Activated effector memory CD4-positive, alpha-beta T cell treated with Interleukin-2 at 50 U/mL for 16 hours (primary cell): ENCODE measurements around the gene TMEM250.
"Not testable (repeated sequence)": the region's sequence is repeated elsewhere in the genome, so short reads cannot be mapped to it uniquely, and the experiment has no call there.

Experiments used
- DNase-seq: peaks from one replicate; pipeline ENCODE4 v3.0.0-alpha.2; 2020

The TMEM250 gene

GRCh38 chr9:136118320-136119060, at the start of gene TMEM250:
TMEM250 (minus strand) TSS chr9:136118875; CDS start chr9:136116900, 1,975 bp downstream.
- peak; percentile 94 for DNase-seq

GRCh38 chr9:136163248-136163850, 44.7 kb upstream of the TMEM250 start:
- DNase-seq = no peak

DNA sequence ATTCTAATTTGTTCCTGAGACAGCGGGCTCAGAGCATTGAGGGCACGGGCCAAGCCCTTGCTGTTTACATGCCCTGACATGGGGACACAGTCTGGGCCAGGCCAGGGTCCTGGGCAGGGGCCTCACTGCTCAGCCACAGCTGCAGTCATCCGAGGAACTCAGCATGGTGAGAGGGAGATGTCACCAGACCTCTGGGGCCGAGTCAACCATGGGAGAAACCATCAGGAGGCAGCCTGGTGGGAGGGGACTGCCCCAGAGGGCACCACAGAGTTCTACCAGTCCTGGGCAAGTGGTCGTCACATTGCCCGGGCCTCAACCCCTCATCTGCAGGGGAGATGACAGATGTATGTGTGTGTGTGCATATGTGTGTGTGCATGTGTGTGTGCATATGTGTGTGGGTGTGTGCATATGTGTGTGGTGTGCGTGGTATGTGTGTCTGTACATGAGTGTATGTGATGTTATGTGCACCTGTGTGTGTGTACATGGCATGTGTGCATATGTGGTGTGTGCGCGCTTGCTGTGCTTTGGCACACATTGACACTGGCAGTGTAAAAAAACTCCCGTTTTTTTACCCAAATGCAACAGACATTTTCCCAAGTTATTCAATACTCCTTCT, 42.4 kb upstream of the TMEM250 start:
- DNase-seq = no peak

DNA sequence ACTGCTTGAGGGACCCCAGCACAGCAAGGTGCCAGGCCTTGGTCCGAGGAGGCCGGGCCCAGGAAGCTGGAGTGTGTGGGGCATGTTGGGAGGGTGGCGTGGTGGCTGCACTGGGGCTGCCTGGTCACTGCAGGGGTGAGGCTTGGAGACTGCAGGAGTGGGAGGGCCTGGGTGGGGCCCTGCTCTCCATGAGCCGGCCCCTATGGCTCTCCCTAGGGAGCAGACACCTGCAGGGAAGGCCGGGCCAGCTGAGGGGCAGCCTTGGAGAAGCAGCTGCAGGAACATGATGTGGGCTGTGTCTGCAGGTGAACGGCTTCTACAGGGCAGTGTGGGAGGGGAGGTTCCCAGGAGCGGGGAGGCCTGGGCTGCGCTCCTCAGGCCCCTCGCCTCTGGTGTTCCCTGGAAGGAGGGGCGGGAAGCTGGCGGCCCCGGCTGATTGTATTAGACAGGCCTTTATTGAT, 41.7 kb upstream of the TMEM250 start:
- no peak for DNase-seq

DNA sequence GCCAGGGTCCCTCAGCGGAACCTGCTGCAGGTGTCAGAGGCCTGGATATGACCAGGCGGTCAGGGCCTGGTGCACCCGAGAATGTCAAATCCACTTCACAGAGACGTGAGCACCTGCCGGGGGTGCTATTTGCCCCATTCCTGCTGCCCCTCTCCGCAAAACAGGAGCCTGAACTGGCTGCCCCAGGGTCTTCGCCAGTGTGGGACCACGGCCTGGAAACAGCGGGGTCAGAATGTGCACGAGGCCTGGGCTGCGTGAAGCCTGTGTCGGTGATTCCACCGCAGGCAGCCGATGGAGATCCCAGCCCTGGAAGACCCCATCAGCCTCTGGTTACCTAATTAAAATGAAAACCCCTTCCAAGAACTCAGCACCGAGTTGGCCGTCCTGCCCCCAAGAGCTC, 41.2 kb upstream of the TMEM250 start:
- no peak for DNase-seq

DNA sequence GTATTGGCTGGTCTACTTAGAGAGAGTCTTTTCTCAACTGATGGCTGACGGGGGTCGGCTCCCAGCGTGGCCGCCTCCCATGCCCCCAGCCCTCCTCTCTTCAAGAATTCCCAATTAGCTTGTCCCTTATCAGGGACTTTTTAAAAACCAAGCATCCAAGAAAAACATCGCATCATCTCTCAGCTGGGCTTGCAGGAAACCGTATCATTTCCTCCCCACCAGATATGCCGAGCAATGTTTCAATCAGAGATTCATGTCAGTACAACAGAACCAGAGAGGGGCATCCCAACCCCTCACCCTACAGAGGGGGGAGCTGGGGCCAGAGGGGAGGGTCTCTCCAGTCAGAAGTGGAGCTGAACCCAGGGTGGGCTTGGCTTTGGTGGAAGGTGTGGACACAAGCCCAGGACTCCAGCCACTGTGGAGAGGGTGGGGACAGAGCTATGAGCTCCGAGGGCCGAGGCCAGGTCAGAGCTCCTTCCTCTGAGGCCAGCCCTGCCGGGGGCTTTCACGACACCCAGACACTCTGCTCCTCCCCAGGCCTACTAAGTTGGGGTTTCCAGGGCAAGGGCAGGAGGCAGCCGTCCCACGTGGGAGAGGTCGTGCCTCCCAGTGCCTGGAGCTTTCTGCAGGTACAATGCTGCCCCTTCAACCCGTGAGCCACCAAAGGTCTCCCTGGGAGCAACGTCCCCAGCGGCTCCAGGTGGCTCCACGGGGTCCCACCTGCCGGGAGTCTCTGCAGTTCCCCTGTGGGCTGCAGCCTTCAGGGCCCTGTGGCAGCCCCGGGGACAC, 39.0 kb upstream of the TMEM250 start:
- no peak for DNase-seq

GRCh38 chr9:136156209-136157120, 37.8 kb upstream of the TMEM250 start:
- no peak for DNase-seq

DNA sequence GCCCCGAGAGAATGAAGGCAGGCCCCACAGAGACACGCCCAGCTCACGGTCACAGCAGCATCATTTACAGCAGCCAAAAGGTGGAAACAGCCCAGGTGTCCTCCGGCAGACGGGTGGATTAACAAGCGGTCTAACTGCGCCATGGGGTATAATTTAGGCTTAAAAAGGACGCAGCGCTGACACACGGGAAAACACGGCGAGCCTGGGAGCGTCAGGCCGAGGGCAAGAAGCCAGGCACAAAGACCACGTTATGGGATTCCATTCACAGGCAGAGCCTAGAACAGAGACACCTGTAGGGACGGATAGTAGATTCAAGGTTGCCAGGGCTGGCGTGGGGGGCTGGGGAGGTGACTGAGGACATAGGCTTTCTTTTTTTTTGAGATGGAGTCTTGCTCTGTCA, 36.9 kb upstream of the TMEM250 start:
- no peak for DNase-seq

- DNase-seq = no peak
Observed at GRCh38 chr9:136154943-136155342, 36.3 kb upstream of the TMEM250 start.

DNA sequence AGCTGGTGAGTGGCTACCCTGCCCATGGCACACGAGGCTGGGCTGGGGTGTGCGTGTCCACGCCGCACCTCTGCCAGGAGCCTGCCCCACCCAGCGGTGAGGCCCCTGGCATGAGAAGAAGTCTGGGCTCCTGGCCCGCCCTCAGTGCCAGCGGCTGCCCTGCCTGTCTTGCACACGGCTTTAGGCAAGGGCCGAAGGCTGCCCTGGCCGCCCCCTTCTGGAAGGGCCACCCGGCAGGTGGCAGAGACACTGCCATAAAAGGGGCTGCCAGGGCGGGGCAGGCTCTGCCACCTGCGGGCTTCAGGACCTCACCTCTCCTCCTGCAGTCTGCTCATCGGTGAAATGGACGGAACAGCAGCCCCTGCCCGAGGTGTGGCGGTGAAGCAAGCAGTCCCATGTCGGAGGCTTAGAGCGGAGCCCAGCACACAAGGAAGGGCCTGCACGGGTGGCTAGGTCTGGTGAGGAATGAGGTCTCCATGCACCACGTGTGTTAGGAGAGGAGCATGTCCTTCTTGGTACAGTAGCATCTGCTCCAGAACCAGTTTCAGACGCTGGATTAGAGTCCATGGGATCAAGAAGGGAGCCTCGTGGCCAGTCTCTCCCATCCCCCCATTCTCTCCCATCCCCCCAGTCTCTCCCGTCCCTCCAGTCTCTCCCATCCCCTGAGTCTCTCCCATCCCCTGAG, 34.8 kb upstream of the TMEM250 start:
- DNase-seq = no peak

DNA sequence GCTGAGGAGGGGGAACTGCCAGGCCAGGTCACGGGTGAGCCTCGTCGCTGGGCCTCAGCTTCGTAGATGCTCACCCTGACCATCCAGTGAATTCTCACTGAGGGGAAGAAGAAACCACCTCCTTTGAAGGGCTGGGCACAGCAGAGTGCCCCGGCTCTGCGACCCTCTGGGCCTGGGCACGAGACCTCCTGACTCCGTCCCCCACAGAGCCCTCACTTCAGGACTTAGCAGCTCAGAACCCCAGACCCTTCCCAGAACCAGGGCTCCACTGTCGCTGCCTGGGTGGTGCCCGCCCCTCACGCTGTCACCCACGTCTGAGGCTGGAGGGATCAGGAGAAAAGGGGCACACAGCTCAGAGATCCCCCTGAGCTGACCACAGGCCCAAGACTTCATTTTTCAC, 34.3 kb upstream of the TMEM250 start:
- no peak for DNase-seq

DNA sequence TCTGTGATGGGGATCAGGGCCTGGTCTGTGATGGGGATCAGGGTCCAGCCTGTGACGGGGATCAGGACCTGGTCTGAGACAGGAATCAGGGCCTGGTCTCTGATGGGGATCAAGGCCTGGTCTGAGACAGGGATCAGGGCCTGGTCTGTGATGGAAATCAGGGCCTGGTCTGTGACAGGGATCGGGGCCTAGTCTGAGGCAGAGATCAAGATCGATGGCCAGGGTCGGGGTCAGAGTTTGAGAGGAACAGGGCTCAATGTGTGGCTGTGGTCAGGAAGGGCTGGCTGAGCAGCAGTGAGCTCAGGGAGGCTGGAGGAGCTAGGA, 33.8 kb upstream of the TMEM250 start:
- DNase-seq = no peak

DNA sequence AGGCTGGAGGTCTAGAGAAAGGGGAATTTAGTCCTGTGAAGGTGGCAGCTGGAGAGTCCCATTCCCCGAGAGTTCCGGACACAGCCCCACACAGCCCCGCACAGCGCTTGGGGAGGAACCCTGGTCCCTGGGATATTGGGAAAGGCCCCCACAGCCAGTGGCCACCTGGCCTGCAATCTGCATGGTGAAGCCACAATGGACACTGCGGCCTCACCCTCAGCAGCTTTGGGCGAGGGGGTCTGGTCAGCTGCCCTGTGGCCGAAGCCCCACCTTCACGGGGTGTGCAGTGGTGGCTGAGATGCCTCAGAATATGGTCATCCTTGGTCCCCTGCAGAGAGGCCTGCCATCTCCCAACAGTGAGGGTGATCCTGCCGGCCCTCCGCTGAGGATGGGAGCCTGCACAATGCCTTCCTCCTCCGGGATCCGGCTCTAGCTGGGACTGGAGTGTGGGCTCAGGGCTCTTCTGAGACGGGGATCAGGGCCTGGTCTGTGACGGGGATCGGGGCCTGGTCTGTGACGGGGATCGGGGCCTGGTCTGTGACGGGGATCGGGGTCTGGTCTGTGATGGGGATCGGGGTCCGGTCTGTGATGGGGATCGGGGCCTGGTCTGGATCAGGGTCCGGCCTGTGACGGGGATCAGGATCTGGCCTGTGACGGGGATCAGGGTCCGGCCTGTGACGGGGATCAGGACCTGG, 33.3 kb upstream of the TMEM250 start:
- DNase-seq = no peak

DNA sequence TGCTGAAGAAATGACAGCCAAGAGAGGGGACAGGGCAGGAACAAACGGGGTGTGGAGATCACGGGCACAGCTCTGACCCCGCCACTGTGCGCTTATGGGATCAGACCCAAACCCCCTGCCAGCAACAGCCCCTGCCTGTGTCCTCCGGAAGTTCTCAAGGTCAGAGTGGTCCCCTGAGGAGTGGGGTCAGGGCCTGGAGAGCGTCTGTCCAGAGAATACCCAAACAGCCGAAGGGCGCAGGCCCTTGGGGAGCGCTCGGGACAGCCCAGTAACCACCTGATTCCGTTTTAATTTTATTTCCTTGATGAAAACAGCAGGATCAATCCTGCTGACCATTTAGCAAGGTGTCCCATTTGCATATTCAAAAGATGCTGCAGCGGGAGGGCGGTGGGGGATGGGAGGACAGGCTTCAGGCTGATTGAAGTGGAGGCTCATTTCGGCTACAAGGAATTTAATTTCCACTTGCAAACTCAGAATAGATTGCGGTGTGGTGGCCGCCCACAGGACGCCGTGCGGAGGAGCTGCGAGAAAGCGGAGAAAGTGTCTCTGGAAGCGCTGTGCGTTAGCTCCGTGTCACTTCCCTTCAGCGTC, 32.6 kb upstream of the TMEM250 start:
- no peak for DNase-seq

- not testable (repeated sequence) for DNase-seq
Observed at GRCh38 chr9:136150664-136151213, 32.1 kb upstream of the TMEM250 start.

DNA sequence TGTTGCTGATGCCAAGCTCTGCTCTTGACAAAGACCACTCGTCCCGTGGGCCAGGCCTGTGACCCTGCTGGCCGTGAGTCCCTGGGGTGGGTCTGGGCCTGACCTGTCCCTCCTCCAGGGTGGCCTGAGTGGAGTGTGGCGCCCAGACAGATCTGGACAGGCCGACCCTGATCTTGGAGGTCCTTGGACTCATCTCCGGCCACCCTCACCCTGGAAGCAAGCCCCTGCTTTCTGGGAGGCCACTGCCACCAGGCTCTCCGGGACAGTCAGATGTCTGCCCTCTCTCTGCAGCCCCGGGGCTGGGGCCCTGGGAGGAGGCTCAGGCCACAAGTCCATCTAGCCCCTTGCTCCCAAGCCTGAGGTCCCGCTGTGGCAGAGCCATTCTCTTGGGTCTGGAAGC, 31.2 kb upstream of the TMEM250 start:
- DNase-seq = no peak

DNA sequence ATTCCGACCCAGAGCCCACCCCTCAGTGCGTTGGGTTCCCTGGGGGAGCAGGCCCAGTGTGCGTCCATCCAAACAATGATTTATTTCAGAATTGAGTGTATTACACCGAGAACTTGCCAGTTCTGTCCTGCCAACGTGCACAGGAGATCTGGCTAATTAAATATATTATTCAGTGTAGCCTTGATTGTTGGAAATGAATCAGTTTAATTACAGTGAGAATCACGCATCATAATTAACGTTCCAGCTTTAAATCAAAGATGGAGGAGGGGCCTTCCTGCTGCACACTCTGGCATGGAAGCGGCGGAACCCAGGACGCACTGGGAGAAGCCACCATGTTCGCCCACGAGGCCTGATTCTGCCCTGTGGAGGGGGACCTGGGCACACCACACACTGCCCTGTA, 30.7 kb upstream of the TMEM250 start:
- DNase-seq = no peak

GRCh38 chr9:136148766-136149165, 30.1 kb upstream of the TMEM250 start:
- no peak for DNase-seq

- DNase-seq = no peak
Observed at GRCh38 chr9:136147890-136148714, 29.4 kb upstream of the TMEM250 start.
